NCI-H2227 treated with DMSO at 0.1 percent for 48 hours (cell line): Measurements from ENCODE around the gene ERCC1.

ENCODE experiments used
- DNase-seq: peaks from one replicate; lab custom pipeline; 2025; lab: John Stamatoyannopoulos, UW

Gene ERCC1

GRCh38 chr19:45405435-45406225 lies 18.1 kb downstream of the ERCC1 start:
- peak; percentile 88 for DNase-seq

- DNase-seq: peak; percentile 40
Observed at GRCh38 chr19:45404557-45405434, 18.9 kb downstream of the ERCC1 start, which contains the start of gene PPP1R13L. Gene PPP1R13L (minus strand): TSS chr19:45405069. CDS start chr19:45398318, 6,751 bp downstream.

- no peak for DNase-seq
Observed at GRCh38 chr19:45403781-45404556, 19.7 kb downstream of the ERCC1 start.

GRCh38 chr19:45403272-45403671 lies 20.4 kb downstream of the ERCC1 start:
- DNase-seq: no peak

GRCh38 chr19:45402298-45403061 lies 21.2 kb downstream of the ERCC1 start:
- no peak for DNase-seq

GRCh38 chr19:45401815-45402214 lies 21.9 kb downstream of the ERCC1 start:
- DNase-seq: no peak

GRCh38 chr19:45400192-45400591 lies 23.5 kb downstream of the ERCC1 start:
- no peak for DNase-seq

GRCh38 chr19:45395821-45396617 lies 27.7 kb downstream of the ERCC1 start:
- no peak for DNase-seq

- DNase-seq: no peak
Observed at GRCh38 chr19:45391871-45392665, 31.6 kb downstream of the ERCC1 start.

- DNase-seq: peak; percentile 12
Observed at GRCh38 chr19:45391346-45391745, 32.4 kb downstream of the ERCC1 start.

- DNase-seq: no peak
Observed at GRCh38 chr19:45385392-45386221, 38.1 kb downstream of the ERCC1 start.

GRCh38 chr19:45382426-45382825 lies 41.3 kb downstream of the ERCC1 start:
- no peak for DNase-seq

GRCh38 chr19:45380107-45380506 lies 43.6 kb downstream of the ERCC1 start:
- DNase-seq: no peak

GRCh38 chr19:45376045-45376724 lies 47.5 kb downstream of the ERCC1 start:
- DNase-seq: no peak

GRCh38 chr19:45370410-45371204 lies 53.1 kb downstream of the ERCC1 start, which contains the start of gene ERCC2:
Gene ERCC2 (minus strand): TSS chr19:45370573. CDS start chr19:45370540, 33 bp downstream.
- DNase-seq: peak; percentile 91

- DNase-seq: no peak
Observed at GRCh38 chr19:45368737-45369340, 54.9 kb downstream of the ERCC1 start.

GRCh38 chr19:45368127-45368526 lies 55.6 kb downstream of the ERCC1 start:
- no peak for DNase-seq
